ENCODE measurements around the gene ZEB2.
A peak's percentile ranks its signal among the peaks of the same experiment; 100 is the strongest.

Gene ZEB2

GRCh38 chr2:144350151-144350802 is 169.6 kb downstream of the ZEB2 start:
- Histone ChIP-seq H3K79me2 (ENCODE audit: insufficient read depth, low read length) (no peaks in the 10 kb centered on the region), H3F3A (ENCODE audit: insufficient read depth, low read length) (no peaks in the 10 kb centered on the region), H3K9me3 (ENCODE audit: low read length) (no peaks in the 10 kb centered on the region), H3K4me2 (ENCODE audit: low read length) (no peak overlapping the region), H3K27ac (ENCODE audit: low read depth, low read length, poor library complexity, severe bottlenecking) (no peak overlapping the region), H4K20me1 (ENCODE audit: insufficient read depth, low read length) (no peaks in the 10 kb centered on the region), H3K9ac (ENCODE audit: low read length) (no peak overlapping the region), H2AFZ (ENCODE audit: low read length) (peak overlapping the region; percentile 68; the same call in 1 of the 2 replicates), H3K4me3 (ENCODE audit: low read depth, low read length, poor library complexity, severe bottlenecking) (no peak overlapping the region), H3K27me3 (ENCODE audit: insufficient read depth, low read length) (no peaks in the 10 kb centered on the region), H3K4me1 (ENCODE audit: insufficient read depth, low read length, severe bottlenecking) (peaks cover 26% of the 10 kb centered on the region), H3K36me3 (ENCODE audit: insufficient read depth, low read length) (no peaks in the 10 kb centered on the region), H3K9me2 (ENCODE audit: low read depth, low read length) (no peaks in the 10 kb centered on the region)
- TF ChIP-seq CTCF (IDR thresholded peaks at IDR 0.05; ENCODE audit: low read length): no peak

- Histone ChIP-seq H3K79me2 (ENCODE audit: insufficient read depth, low read length) (no peaks in the 10 kb centered on the region), H3K27me3 (ENCODE audit: insufficient read depth, low read length) (no peaks in the 10 kb centered on the region), H3K4me3 (ENCODE audit: low read depth, low read length, poor library complexity, severe bottlenecking) (no peak overlapping the region), H3K4me2 (ENCODE audit: low read length) (no peak overlapping the region), H2AFZ (ENCODE audit: low read length) (peak overlapping the region; percentile 68; the same call in 1 of the 2 replicates), H4K20me1 (ENCODE audit: insufficient read depth, low read length) (no peaks in the 10 kb centered on the region), H3K9me2 (ENCODE audit: low read depth, low read length) (no peaks in the 10 kb centered on the region), H3K27ac (ENCODE audit: low read depth, low read length, poor library complexity, severe bottlenecking) (no peak overlapping the region), H3K36me3 (ENCODE audit: insufficient read depth, low read length) (no peaks in the 10 kb centered on the region), H3K9ac (ENCODE audit: low read length) (no peak overlapping the region), H3K9me3 (ENCODE audit: low read length) (no peaks in the 10 kb centered on the region), H3F3A (ENCODE audit: insufficient read depth, low read length) (no peaks in the 10 kb centered on the region), H3K4me1 (ENCODE audit: insufficient read depth, low read length, severe bottlenecking) (peaks cover 26% of the 10 kb centered on the region)
- TF ChIP-seq CTCF (IDR thresholded peaks at IDR 0.05; ENCODE audit: low read length): no peak
- no peak for TF ChIP-seq EZH2 (IDR thresholded peaks at IDR 0.05; ENCODE audit: borderline replicate concordance, low read length)
Observed at GRCh38 chr2:144349674-144350073, 170.2 kb downstream of the ZEB2 start.

GRCh38 chr2:144348846-144349245 is 171.1 kb downstream of the ZEB2 start:
- Histone ChIP-seq H4K20me1 (ENCODE audit: insufficient read depth, low read length) (no peaks in the 10 kb centered on the region), H3K9ac (ENCODE audit: low read length) (no peak overlapping the region), H2AFZ (ENCODE audit: low read length) (no peak overlapping the region), H3K9me3 (ENCODE audit: low read length) (no peaks in the 10 kb centered on the region), H3K9me2 (ENCODE audit: low read depth, low read length) (no peaks in the 10 kb centered on the region), H3K27ac (ENCODE audit: low read depth, low read length, poor library complexity, severe bottlenecking) (no peak overlapping the region), H3K4me1 (ENCODE audit: insufficient read depth, low read length, severe bottlenecking) (peaks cover 24% of the 10 kb centered on the region), H3K36me3 (ENCODE audit: insufficient read depth, low read length) (no peaks in the 10 kb centered on the region), H3F3A (ENCODE audit: insufficient read depth, low read length) (no peaks in the 10 kb centered on the region), H3K27me3 (ENCODE audit: insufficient read depth, low read length) (no peaks in the 10 kb centered on the region), H3K4me2 (ENCODE audit: low read length) (no peak overlapping the region), H3K79me2 (ENCODE audit: insufficient read depth, low read length) (no peaks in the 10 kb centered on the region), H3K4me3 (ENCODE audit: low read depth, low read length, poor library complexity, severe bottlenecking) (no peak overlapping the region)
- TF ChIP-seq CTCF (IDR thresholded peaks at IDR 0.05; ENCODE audit: low read length) (no peak), EZH2 (IDR thresholded peaks at IDR 0.05; ENCODE audit: borderline replicate concordance, low read length) (no peak)
